Measurements from ENCODE around the gene OR2V2.

The OR2V2 gene

DNA sequence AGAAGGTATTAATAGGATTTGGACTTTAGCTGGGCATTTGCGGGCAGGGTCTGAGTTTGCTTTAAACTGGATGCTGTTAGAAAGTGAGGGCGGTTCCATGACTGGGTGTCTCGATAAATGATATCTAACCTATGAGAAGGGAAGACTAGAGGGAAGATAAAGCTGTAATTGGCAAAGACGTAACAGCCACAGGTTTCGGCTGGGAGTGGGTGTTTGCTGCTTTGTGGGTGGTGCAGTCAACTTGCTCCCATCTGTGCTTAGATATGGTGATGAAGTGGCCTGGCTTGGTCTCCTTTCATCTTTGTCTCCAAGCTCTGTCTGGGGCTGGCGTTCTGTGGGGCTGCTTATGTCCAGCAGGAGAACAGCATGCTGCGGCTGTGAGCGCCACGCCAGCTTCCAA lies 39.7 kb upstream of the OR2V2 start:
- ATAC-seq: no peak
- TF ChIP-seq ZNF70 (CRISPR knock-in tag; IDR thresholded peaks at IDR 0.05): no peak
- no peak for TF ChIP-seq CSDC2 (CRISPR knock-in tag; IDR thresholded peaks at IDR 0.05)
- no peak for TF ChIP-seq ISL1 (CRISPR knock-in tag; IDR thresholded peaks at IDR 0.05)
- TF ChIP-seq, protein P1, sequence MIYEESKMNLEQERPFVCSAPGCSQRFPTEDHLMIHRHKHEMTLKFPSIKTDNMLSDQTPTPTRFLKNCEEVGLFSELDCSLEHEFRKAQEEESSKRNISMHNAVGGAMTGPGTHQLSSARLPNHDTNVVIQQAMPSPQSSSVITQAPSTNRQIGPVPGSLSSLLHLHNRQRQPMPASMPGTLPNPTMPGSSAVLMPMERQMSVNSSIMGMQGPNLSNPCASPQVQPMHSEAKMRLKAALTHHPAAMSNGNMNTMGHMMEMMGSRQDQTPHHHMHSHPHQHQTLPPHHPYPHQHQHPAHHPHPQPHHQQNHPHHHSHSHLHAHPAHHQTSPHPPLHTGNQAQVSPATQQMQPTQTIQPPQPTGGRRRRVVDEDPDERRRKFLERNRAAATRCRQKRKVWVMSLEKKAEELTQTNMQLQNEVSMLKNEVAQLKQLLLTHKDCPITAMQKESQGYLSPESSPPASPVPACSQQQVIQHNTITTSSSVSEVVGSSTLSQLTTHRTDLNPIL (CRISPR knock-in tag; IDR thresholded peaks at IDR 0.05; ENCODE audit: low read depth): no peak
- TF ChIP-seq ZFP3 (CRISPR knock-in tag; IDR thresholded peaks at IDR 0.05): no peak
- no peak for TF ChIP-seq RARB (CRISPR knock-in tag; IDR thresholded peaks at IDR 0.05)
- no peak for TF ChIP-seq TCF4 (CRISPR knock-in tag; IDR thresholded peaks at IDR 0.05; ENCODE audit: borderline replicate concordance)
- TF ChIP-seq, protein P2, sequence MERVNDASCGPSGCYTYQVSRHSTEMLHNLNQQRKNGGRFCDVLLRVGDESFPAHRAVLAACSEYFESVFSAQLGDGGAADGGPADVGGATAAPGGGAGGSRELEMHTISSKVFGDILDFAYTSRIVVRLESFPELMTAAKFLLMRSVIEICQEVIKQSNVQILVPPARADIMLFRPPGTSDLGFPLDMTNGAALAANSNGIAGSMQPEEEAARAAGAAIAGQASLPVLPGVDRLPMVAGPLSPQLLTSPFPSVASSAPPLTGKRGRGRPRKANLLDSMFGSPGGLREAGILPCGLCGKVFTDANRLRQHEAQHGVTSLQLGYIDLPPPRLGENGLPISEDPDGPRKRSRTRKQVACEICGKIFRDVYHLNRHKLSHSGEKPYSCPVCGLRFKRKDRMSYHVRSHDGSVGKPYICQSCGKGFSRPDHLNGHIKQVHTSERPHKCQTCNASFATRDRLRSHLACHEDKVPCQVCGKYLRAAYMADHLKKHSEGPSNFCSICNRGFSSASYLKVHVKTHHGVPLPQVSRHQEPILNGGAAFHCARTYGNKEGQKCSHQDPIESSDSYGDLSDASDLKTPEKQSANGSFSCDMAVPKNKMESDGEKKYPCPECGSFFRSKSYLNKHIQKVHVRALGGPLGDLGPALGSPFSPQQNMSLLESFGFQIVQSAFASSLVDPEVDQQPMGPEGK (CRISPR knock-in tag; IDR thresholded peaks at IDR 0.05; ENCODE audit: borderline replicate concordance): no peak
- TF ChIP-seq ZNF565 (CRISPR knock-in tag; conservative IDR thresholded peaks at IDR 0.05; ENCODE audit: low read depth): no peak
- no peak for TF ChIP-seq TOX (CRISPR knock-in tag; IDR thresholded peaks at IDR 0.05; ENCODE audit: borderline replicate concordance)
- no peak for TF ChIP-seq ZC3H10 (CRISPR knock-in tag; IDR thresholded peaks at IDR 0.05)

DNA sequence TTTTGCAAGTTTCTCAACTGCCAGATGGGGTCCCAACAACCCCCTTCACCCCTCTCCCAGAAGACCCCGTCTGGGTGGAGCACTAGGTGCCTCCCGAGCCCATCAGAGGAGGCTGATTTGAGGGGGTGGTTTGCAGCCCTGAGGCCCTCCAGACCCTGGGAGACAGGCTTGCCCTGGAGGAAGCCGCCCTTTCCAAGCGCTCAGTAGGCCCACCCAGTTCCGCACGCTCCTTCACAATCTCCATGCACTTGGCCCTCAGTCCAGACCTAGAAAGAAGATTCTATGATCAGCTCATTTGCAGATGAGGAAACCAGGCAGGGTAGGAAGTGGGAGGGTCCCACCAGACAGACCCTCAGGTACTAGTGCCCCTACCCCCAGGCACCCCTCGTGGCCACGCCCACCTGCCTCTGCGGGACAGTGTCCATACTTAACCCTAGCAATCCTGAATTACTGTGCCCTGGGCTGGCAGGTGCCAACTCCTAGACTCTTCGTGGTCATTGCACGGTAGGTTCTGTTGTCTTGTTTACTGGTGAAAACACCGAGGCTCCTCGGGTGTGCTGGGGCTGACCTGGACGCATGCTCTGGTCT lies 38.7 kb upstream of the OR2V2 start:
- ATAC-seq: no peak
- TF ChIP-seq CSDC2 (CRISPR knock-in tag; IDR thresholded peaks at IDR 0.05): no peak
- TF ChIP-seq BACH2 (CRISPR knock-in tag; IDR thresholded peaks at IDR 0.05; ENCODE audit: borderline replicate concordance): no peak
- no peak for TF ChIP-seq OSR1 (CRISPR knock-in tag; IDR thresholded peaks at IDR 0.05)
- TF ChIP-seq, protein P1 (CRISPR knock-in tag; IDR thresholded peaks at IDR 0.05; ENCODE audit: low read depth): no peak

DNA sequence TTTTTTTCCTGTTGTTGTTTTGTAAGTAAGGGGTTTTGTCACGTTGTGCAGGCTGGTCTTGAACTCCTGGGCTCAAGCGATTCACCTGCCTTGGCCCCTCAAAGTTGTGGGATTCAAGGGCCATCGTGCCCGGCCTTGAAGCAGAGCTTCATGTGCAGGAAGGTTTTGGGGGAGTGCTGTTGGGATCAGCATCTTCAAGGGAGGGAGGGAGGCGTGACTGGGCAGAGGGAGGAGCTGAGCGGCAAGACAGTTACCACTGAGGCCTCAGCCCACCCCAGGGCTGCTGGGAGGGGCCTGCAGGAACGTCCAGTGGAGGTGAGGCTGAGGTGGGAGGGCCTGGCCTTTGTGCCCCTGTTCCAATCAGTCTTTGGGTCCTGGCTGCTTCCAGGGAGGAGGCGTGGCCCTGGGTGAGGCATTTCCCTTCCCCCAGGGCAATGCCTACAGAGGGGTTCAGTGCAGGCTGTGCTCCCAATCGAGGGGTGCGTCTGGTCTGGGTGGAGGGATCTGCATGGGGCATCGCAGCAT lies 37.8 kb upstream of the OR2V2 start:
- TF ChIP-seq ZFP3 (CRISPR knock-in tag; IDR thresholded peaks at IDR 0.05) (no peak), OSR1 (CRISPR knock-in tag; IDR thresholded peaks at IDR 0.05) (no peak), ZNF8 (CRISPR knock-in tag; IDR thresholded peaks at IDR 0.05) (no peak), RARB (CRISPR knock-in tag; IDR thresholded peaks at IDR 0.05) (no peak), ZFP30 (CRISPR knock-in tag; IDR thresholded peaks at IDR 0.05) (no peak), CSDC2 (CRISPR knock-in tag; IDR thresholded peaks at IDR 0.05) (no peak), ESRRG (CRISPR knock-in tag; IDR thresholded peaks at IDR 0.05) (no peak), ISL1 (CRISPR knock-in tag; IDR thresholded peaks at IDR 0.05) (no peak), PPARA (CRISPR knock-in tag; IDR thresholded peaks at IDR 0.05; ENCODE audit: borderline replicate concordance) (no peak), SNAI2 (CRISPR knock-in tag; IDR thresholded peaks at IDR 0.05) (no peak)
- TF ChIP-seq, protein P3, sequence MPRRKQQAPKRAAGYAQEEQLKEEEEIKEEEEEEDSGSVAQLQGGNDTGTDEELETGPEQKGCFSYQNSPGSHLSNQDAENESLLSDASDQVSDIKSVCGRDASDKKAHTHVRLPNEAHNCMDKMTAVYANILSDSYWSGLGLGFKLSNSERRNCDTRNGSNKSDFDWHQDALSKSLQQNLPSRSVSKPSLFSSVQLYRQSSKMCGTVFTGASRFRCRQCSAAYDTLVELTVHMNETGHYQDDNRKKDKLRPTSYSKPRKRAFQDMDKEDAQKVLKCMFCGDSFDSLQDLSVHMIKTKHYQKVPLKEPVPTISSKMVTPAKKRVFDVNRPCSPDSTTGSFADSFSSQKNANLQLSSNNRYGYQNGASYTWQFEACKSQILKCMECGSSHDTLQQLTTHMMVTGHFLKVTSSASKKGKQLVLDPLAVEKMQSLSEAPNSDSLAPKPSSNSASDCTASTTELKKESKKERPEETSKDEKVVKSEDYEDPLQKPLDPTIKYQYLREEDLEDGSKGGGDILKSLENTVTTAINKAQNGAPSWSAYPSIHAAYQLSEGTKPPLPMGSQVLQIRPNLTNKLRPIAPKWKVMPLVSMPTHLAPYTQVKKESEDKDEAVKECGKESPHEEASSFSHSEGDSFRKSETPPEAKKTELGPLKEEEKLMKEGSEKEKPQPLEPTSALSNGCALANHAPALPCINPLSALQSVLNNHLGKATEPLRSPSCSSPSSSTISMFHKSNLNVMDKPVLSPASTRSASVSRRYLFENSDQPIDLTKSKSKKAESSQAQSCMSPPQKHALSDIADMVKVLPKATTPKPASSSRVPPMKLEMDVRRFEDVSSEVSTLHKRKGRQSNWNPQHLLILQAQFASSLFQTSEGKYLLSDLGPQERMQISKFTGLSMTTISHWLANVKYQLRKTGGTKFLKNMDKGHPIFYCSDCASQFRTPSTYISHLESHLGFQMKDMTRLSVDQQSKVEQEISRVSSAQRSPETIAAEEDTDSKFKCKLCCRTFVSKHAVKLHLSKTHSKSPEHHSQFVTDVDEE (CRISPR knock-in tag; IDR thresholded peaks at IDR 0.05): no peak
- TF ChIP-seq, protein P4, sequence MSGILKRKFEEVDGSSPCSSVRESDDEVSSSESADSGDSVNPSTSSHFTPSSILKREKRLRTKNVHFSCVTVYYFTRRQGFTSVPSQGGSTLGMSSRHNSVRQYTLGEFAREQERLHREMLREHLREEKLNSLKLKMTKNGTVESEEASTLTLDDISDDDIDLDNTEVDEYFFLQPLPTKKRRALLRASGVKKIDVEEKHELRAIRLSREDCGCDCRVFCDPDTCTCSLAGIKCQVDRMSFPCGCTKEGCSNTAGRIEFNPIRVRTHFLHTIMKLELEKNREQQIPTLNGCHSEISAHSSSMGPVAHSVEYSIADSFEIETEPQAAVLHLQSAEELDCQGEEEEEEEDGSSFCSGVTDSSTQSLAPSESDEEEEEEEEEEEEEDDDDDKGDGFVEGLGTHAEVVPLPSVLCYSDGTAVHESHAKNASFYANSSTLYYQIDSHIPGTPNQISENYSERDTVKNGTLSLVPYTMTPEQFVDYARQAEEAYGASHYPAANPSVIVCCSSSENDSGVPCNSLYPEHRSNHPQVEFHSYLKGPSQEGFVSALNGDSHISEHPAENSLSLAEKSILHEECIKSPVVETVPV (CRISPR knock-in tag; IDR thresholded peaks at IDR 0.05): no peak
- TF ChIP-seq, protein P1 (CRISPR knock-in tag; IDR thresholded peaks at IDR 0.05; ENCODE audit: low read depth): no peak
- TF ChIP-seq, protein P5, sequence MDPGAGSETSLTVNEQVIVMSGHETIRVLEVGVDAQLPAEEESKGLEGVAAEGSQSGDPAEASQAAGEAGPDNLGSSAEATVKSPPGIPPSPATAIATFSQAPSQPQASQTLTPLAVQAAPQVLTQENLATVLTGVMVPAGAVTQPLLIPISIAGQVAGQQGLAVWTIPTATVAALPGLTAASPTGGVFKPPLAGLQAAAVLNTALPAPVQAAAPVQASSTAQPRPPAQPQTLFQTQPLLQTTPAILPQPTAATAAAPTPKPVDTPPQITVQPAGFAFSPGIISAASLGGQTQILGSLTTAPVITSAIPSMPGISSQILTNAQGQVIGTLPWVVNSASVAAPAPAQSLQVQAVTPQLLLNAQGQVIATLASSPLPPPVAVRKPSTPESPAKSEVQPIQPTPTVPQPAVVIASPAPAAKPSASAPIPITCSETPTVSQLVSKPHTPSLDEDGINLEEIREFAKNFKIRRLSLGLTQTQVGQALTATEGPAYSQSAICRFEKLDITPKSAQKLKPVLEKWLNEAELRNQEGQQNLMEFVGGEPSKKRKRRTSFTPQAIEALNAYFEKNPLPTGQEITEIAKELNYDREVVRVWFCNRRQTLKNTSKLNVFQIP (CRISPR knock-in tag; IDR thresholded peaks at IDR 0.05; ENCODE audit: borderline replicate concordance, low read depth): no peak
- no peak for ATAC-seq
